B cell (primary cell): Measurements from ENCODE around the gene CDC73. TPM values are rescaled to one million over a fixed set of nuclear protein-coding genes. Genes with fewer than 3 reads are reported as not detected.

Experiments used
- ATAC-seq: fragments of 200-7000 bp; cut with Tn5 transposase; one replicate; pipeline ENCODE4 v1.10.0; 2021; ENCODE audit warnings: low read depth, mild to moderate bottlenecking, moderate number of reproducible peaks, moderate library complexity
- CTCF ChIA-PET: fragments of 350-600 bp; sonication (Branson Sonifier 250); formaldehyde crosslinking; loops from one replicate; lab custom pipeline; 2021; ENCODE audit warnings: antibody characterized with exemption, inconsistent platforms; lab: Charles Lee
- POLR2A ChIA-PET: fragments of 350-600 bp; sonication (Branson Sonifier 250); formaldehyde crosslinking; loops from one replicate; lab custom pipeline; 2021; ENCODE audit warnings: antibody characterized with exemption; lab: Charles Lee
- DNase-seq: peaks from one replicate; pipeline ENCODE4 v3.0.0; 2013
- H2AFZ ChIP-seq: 2 replicates; pipeline ENCODE4 v1.6.1; 2012; ENCODE audit warnings: mild to moderate bottlenecking, low read depth, low read length; ENCODE audit not compliant: insufficient read depth, poor library complexity, severe bottlenecking
- H3K27ac ChIP-seq, 2 donors: 1 replicate in 1 of 2; 2 replicates in 1 of 2; pipeline ENCODE4 v1.5.1; 2012 to 2013; ENCODE audit warnings: low read length in 2 of 2, mild to moderate bottlenecking in 2 of 2, moderate library complexity in 1 of 2
- H3K27me3 ChIP-seq, 4 experiments: fragments of 200-600 bp in 1 of 4; sonication (generic) in 1 of 4; replicated peaks in 1 of 4; 1 replicate in 2 of 4; 2 replicates in 2 of 4; pipeline versions ENCODE4 v1.6.1 to v1.7.0; 2013 to 2016; ENCODE audit warnings: low read length in 3 of 4, mild to moderate bottlenecking in 2 of 4, mixed read lengths in 1 of 4, moderate library complexity in 1 of 4; ENCODE audit not compliant: insufficient read depth in 4 of 4, control insufficient read depth in 3 of 4; ENCODE audit errors: control extremely low read depth in 1 of 4
- H3K36me3 ChIP-seq, 2 experiments: replicated peaks in 1 of 2; 1 replicate in 1 of 2; 2 replicates in 1 of 2; pipeline versions ENCODE4 v1.6.1 to v1.7.1; 2013; ENCODE audit warnings: low read length in 1 of 2; ENCODE audit not compliant: insufficient read depth in 2 of 2, control insufficient read depth in 1 of 2; ENCODE audit errors: control extremely low read depth in 1 of 2, extremely low read depth in 1 of 2
- H3K4me1 ChIP-seq, 2 donors: fragments of 200-600 bp in 1 of 2; sonication (generic) in 1 of 2; 1 replicate in 1 of 2; 2 replicates in 1 of 2; pipeline versions ENCODE4 v1.5.1 to v1.6.1; 2013 to 2017; ENCODE audit warnings: low read length in 2 of 2; ENCODE audit not compliant: control insufficient read depth in 2 of 2, insufficient read depth in 2 of 2
- H3K4me2 ChIP-seq: replicated peaks from 2 replicates; pipeline ENCODE3; 2012; ENCODE audit warnings: mild to moderate bottlenecking, low read depth, low read length; ENCODE audit not compliant: poor library complexity, severe bottlenecking
- H3K4me3 ChIP-seq, 5 experiments: fragments of 200-600 bp in 1 of 5; sonication (generic) in 1 of 5; 1 replicate in 3 of 5; 2 replicates in 2 of 5; pipeline versions ENCODE4 v1.5.1 to v1.7.0; 2011 to 2016; ENCODE audit warnings: low read length in 4 of 5, mild to moderate bottlenecking in 4 of 5, low read depth in 2 of 5, control low read depth in 1 of 5, moderate library complexity in 1 of 5; ENCODE audit not compliant: insufficient read depth in 1 of 5; ENCODE audit errors: control extremely low read depth in 1 of 5, extremely low read depth in 1 of 5
- H3K79me2 ChIP-seq: fragments of 200-600 bp; sonication (generic); one replicate; pipeline ENCODE4 v1.6.0; 2016; ENCODE audit warnings: low read length; ENCODE audit not compliant: control insufficient read depth, insufficient read depth
- H3K9ac ChIP-seq: fragments of 200-600 bp; sonication (generic); 2 replicates; pipeline ENCODE4 v1.6.1; 2017; ENCODE audit warnings: mild to moderate bottlenecking, low read length, moderate library complexity
- H3K9me3 ChIP-seq, 3 donors: one replicate each; pipeline versions ENCODE4 v1.6.1 to v1.7.1; 2013; ENCODE audit warnings: low read length in 2 of 3; ENCODE audit not compliant: control insufficient read depth in 2 of 3, insufficient read depth in 1 of 3; ENCODE audit errors: control extremely low read depth in 1 of 3
- H4K20me1 ChIP-seq: 2 replicates; pipeline ENCODE4 v1.6.0; 2012; ENCODE audit warnings: mild to moderate bottlenecking, low read length; ENCODE audit not compliant: insufficient read depth, control insufficient read depth, poor library complexity, severe bottlenecking
- H3K27ac Mint-ChIP-seq: one replicate; pipeline ENCODE4 v1.8.0; 2021; ENCODE audit warnings: mixed read lengths
- H3K27me3 Mint-ChIP-seq: one replicate; pipeline ENCODE4 v1.8.0; 2021; ENCODE audit warnings: mixed read lengths
- H3K4me1 Mint-ChIP-seq: one replicate; pipeline ENCODE4 v1.8.0; 2021; ENCODE audit warnings: mixed read lengths
- H3K4me3 Mint-ChIP-seq: one replicate; pipeline ENCODE4 v1.8.0; 2021; ENCODE audit warnings: mixed read lengths
- H3K9me3 Mint-ChIP-seq: one replicate; pipeline ENCODE4 v1.8.0; 2022; ENCODE audit warnings: mixed read lengths; ENCODE audit not compliant: insufficient read depth
- EZH2 ChIP-seq: IDR thresholded peaks from 2 replicates; pipeline ENCODE4 v1.6.1; 2012; ENCODE audit warnings: borderline replicate concordance, low read depth, mild to moderate bottlenecking, moderate library complexity, low read length; ENCODE audit not compliant: insufficient read depth, poor library complexity, severe bottlenecking
- WGBS: methylation state at CpG from one replicate; pipeline ENCODE4 v1.1.5; 2013; ENCODE audit warnings: missing lambda C conversion rate; ENCODE audit not compliant: insufficient coverage; 5-methylcytosine and 5-hydroxymethylcytosine counted together
- intact Hi-C: fragments of 100-400 bp; cut with micrococcal nuclease; formaldehyde crosslinking; loops from one replicate; pipeline ENCODE4 v1.10.0; 2022
- polyA plus RNA-seq: library from polyadenylated mRNA; depleted of rRNA; stranded (reverse); fragments of >200 nt; gene quantifications from 2 replicates; pipeline ENCODE4 v1.2.3, GENCODE V29; 2012
- total RNA-seq, 2 donors: library from RNA; stranded (reverse); fragments of 120-200 nt in 1 of 2; gene quantifications; 1 replicate in 1 of 2; 2 replicates in 1 of 2; pipeline versions ENCODE4 v1.2.3 to v1.2.4, GENCODE V29; 2013 to 2022
- TF ChIP-seq, protein P1 (sequence below): fragments of 200-600 bp; IDR thresholded peaks from one replicate; pipeline ENCODE4 v1.8.0; 2022; ENCODE audit warnings: antibody characterized with exemption, mild to moderate bottlenecking

The CDC73 gene
- total and polyA plus RNA-seq, 2 donors (not counting 1 experiment from before 2014, with no cell fraction given) = 6.1 to 71.7 TPM

DNA sequence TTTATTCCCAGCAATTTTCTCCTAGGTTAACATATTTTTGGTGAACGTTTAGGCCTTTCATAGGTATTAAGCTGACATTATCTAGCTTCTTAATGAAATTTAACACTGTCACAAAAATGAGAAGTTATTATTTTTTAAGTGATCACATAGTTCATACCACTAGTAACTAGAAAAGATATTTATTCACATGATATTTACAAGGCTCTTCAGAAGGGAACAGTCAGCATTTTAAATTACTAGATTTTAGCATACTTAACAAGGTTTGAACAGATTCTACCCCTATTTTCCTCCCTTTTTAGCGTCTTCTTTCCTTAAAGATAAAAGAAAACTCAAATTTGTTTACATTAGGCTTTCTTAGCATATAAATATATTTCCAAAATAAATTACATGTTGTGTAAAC lies 130.1 kb downstream of the CDC73 start:
- intact Hi-C loops = loop anchor here (10.0 kb wide), 1 partner anchor 1043 kb away; no protein-coding TSS in a partner anchor
- no CpG with 5 or more reads among the region's 2 CpGs for WGBS
- H3K9me3 Mint-ChIP-seq = peaks cover 4% of the 10 kb centered on the region

DNA sequence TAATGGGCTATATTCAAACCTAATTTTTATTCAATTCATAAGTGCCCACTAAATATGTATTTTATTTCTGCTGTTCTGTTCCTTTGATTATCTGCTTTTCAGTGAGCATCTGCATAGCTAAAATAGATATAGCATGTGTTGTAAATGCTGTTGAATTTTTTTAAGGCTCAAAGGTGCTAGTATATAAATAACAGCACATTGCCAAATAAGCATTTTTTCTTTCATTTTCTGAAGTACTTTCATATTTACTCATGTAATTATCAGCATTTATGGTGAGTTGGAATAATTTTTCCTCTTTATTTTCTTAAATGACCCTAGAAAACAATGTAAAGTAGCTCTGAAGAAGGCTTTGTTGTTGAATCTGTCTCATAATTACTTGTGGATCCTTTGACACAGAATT lies 134.2 kb downstream of the CDC73 start:
- intact Hi-C loops = loop anchor here (10.0 kb wide), 1 partner anchor 1039 kb away; no protein-coding TSS in a partner anchor
- no peak overlapping the region for H3K4me3 ChIP-seq
- H3K27ac ChIP-seq = no peak overlapping the region
- Mint-ChIP-seq H3K9me3 (no peaks in the 10 kb centered on the region), H3K27me3 (no peaks in the 10 kb centered on the region), H3K4me1 (no peaks in the 10 kb centered on the region), H3K4me3 (no peak overlapping the region), H3K27ac (no peak overlapping the region)
- ATAC-seq (no peak), DNase-seq (no peak)
- H3K9me3 ChIP-seq = no peaks in the 10 kb centered on the region
- H3K4me1 ChIP-seq = no peaks in the 10 kb centered on the region
- no peak overlapping the region for H3K9ac ChIP-seq
- H2AFZ ChIP-seq = no peak overlapping the region
- H3K4me2 ChIP-seq = no peak overlapping the region
- H3K36me3 ChIP-seq = peaks cover 4 to 7% of the 10 kb centered on the region in 2 experiments
- H3K27me3 ChIP-seq = no peaks in the 10 kb centered on the region
- CTCF ChIA-PET = no interaction called here
- no peak for TF ChIP-seq EZH2
- TF ChIP-seq, protein P1, sequence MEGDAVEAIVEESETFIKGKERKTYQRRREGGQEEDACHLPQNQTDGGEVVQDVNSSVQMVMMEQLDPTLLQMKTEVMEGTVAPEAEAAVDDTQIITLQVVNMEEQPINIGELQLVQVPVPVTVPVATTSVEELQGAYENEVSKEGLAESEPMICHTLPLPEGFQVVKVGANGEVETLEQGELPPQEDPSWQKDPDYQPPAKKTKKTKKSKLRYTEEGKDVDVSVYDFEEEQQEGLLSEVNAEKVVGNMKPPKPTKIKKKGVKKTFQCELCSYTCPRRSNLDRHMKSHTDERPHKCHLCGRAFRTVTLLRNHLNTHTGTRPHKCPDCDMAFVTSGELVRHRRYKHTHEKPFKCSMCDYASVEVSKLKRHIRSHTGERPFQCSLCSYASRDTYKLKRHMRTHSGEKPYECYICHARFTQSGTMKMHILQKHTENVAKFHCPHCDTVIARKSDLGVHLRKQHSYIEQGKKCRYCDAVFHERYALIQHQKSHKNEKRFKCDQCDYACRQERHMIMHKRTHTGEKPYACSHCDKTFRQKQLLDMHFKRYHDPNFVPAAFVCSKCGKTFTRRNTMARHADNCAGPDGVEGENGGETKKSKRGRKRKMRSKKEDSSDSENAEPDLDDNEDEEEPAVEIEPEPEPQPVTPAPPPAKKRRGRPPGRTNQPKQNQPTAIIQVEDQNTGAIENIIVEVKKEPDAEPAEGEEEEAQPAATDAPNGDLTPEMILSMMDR = no peak
- POLR2A ChIA-PET = no interaction called here
- no peaks in the 10 kb centered on the region for H4K20me1 ChIP-seq
- H3K79me2 ChIP-seq = no peaks in the 10 kb centered on the region

More for the DNA sequence above, 130.1 kb downstream of the CDC73 start:
- no peak overlapping the region for H2AFZ ChIP-seq
- no peak overlapping the region for H3K4me2 ChIP-seq
- no peak for DNase-seq
- Mint-ChIP-seq H3K4me1 (no peaks in the 10 kb centered on the region), H3K4me3 (no peak overlapping the region), H3K27me3 (no peaks in the 10 kb centered on the region), H3K27ac (no peak overlapping the region)
- no peak overlapping the region for H3K4me3 ChIP-seq
- H3K27ac ChIP-seq = no peak overlapping the region
- no peak for ATAC-seq
- no peaks in the 10 kb centered on the region for H4K20me1 ChIP-seq
- H3K9me3 ChIP-seq = peaks cover 0 to 8% (median 0%) of the 10 kb centered on the region in 3 donors
- POLR2A ChIA-PET = no interaction called here
- H3K27me3 ChIP-seq = no peaks in the 10 kb centered on the region
- peaks cover 18 to 21% of the 10 kb centered on the region in 2 experiments for H3K36me3 ChIP-seq
- CTCF ChIA-PET = no interaction called here
- TF ChIP-seq EZH2 = no peak
- TF ChIP-seq, protein P1 = no peak
- H3K9ac ChIP-seq = no peak overlapping the region
- H3K79me2 ChIP-seq = no peaks in the 10 kb centered on the region
- no peaks in the 10 kb centered on the region for H3K4me1 ChIP-seq
